Adrenal gland (tissue), 5 donors: Measurements from ENCODE around the gene LY9.

Source experiments
- POLR2A ChIP-seq, 2 donors: fragments of 450-650 bp; IDR thresholded peaks; one replicate each; pipeline ENCODE4 v1.6.1; 2017; ENCODE audit warnings: antibody characterized with exemption in 2 of 2, mild to moderate bottlenecking in 2 of 2, moderate library complexity in 1 of 2
- TF ChIP-seq, protein P1 (sequence below), 6 experiments: fragments of 450-650 bp in 4 of 6; fragments of 200-600 bp in 2 of 6; sonication (generic) in 1 of 6; IDR thresholded peaks; 1 replicate in 5 of 6; 2 replicates in 1 of 6; pipeline versions ENCODE4 v1.5.1 to v1.8.0; 2016 to 2021; ENCODE audit warnings: antibody characterized with exemption in 6 of 6, mild to moderate bottlenecking in 2 of 6, moderate library complexity in 1 of 6
- donor health status: DM: no; HTN: no; CAD: no.

DNA sequence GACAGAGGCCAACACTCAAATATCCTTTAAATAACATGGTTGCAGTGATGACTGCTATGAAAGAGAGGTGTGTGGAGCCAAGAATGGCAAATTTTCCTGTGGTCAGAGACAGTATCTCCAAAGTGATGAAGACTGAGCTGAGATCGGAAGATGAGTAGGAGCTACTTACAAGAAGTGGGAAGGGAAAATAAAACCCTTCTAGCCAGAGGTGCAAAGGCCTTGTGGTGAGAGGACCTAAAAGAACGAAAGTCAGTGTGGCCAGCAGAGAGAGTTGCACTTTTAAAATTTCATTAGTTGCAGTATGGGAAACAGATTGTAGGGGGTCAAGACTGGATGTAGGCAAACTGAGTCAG lies 39.1 kb upstream of the LY9 start:
- TF ChIP-seq, protein P1, sequence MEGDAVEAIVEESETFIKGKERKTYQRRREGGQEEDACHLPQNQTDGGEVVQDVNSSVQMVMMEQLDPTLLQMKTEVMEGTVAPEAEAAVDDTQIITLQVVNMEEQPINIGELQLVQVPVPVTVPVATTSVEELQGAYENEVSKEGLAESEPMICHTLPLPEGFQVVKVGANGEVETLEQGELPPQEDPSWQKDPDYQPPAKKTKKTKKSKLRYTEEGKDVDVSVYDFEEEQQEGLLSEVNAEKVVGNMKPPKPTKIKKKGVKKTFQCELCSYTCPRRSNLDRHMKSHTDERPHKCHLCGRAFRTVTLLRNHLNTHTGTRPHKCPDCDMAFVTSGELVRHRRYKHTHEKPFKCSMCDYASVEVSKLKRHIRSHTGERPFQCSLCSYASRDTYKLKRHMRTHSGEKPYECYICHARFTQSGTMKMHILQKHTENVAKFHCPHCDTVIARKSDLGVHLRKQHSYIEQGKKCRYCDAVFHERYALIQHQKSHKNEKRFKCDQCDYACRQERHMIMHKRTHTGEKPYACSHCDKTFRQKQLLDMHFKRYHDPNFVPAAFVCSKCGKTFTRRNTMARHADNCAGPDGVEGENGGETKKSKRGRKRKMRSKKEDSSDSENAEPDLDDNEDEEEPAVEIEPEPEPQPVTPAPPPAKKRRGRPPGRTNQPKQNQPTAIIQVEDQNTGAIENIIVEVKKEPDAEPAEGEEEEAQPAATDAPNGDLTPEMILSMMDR (IDR thresholded peaks at IDR 0.05) = no peak
- no peak for TF ChIP-seq POLR2A (IDR thresholded peaks at IDR 0.05)
